ENCODE results near the gene ALX3.
"Not testable (repeated sequence)": the region's sequence is repeated elsewhere in the genome, so short reads cannot be mapped to it uniquely, and the experiment has no call there.

Gene ALX3

GRCh38 chr1:110083061-110083865 is 12.8 kb upstream of the ALX3 start:
- Mint-ChIP-seq H3K36me3 (ENCODE audit: low read depth) (no peaks in the 10 kb centered on the region), H3K27me3 (peaks cover 55% of the 10 kb centered on the region), H3K4me1 (peaks cover 14% of the 10 kb centered on the region), H3K4me3 (peak overlapping the region; percentile 79), H3K27ac (no peak overlapping the region), H3K9me3 (no peaks in the 10 kb centered on the region)
- ATAC-seq (no peak), DNase-seq (no peak)

- H3K9me3 Mint-ChIP-seq, result no peaks in the 10 kb centered on the region
These were observed 12.0 kb upstream of the ALX3 start for GRCh38 chr1:110082477-110082876.

GRCh38 chr1:110081061-110081460 is 10.6 kb upstream of the ALX3 start:
- Mint-ChIP-seq H3K9me3 (no peaks in the 10 kb centered on the region), H3K4me1 (peaks cover 14% of the 10 kb centered on the region), H3K27me3 (peaks cover 46% of the 10 kb centered on the region), H3K36me3 (ENCODE audit: low read depth) (no peaks in the 10 kb centered on the region), H3K4me3 (no peak overlapping the region), H3K27ac (no peak overlapping the region)
- DNase-seq (no peak), ATAC-seq (no peak)

More at GRCh38 chr1:110082477-110082876, 12.0 kb upstream of the ALX3 start:
- DNase-seq (no peak), ATAC-seq (no peak)
- peaks cover 53% of the 10 kb centered on the region for H3K27me3 Mint-ChIP-seq
- no peak overlapping the region for H3K27ac Mint-ChIP-seq
- H3K4me1 Mint-ChIP-seq, result peaks cover 14% of the 10 kb centered on the region
- H3K36me3 Mint-ChIP-seq (ENCODE audit: low read depth), result no peaks in the 10 kb centered on the region
- H3K4me3 Mint-ChIP-seq, result no peak overlapping the region

GRCh38 chr1:110079995-110080394 is 9.5 kb upstream of the ALX3 start:
- not testable (repeated sequence) for H3K27ac Mint-ChIP-seq; ATAC-seq; H3K4me3 Mint-ChIP-seq; H3K9me3 Mint-ChIP-seq; DNase-seq; H3K36me3 Mint-ChIP-seq (ENCODE audit: low read depth)
- H3K4me1 Mint-ChIP-seq, result peaks cover 13% of the 10 kb centered on the region
- peaks cover 36% of the 10 kb centered on the region for H3K27me3 Mint-ChIP-seq

GRCh38 chr1:110076789-110077500 is 6.5 kb upstream of the ALX3 start:
- no peaks in the 10 kb centered on the region for H3K36me3 Mint-ChIP-seq (ENCODE audit: low read depth)
- H3K4me3 Mint-ChIP-seq, result no peak overlapping the region
- no peak overlapping the region for H3K27ac Mint-ChIP-seq
- H3K9me3 Mint-ChIP-seq, result no peaks in the 10 kb centered on the region
- ATAC-seq (no peak), DNase-seq (no peak)
- no peaks in the 10 kb centered on the region for H3K4me1 Mint-ChIP-seq
- H3K27me3 Mint-ChIP-seq, result peaks cover 36% of the 10 kb centered on the region

- no peaks in the 10 kb centered on the region for H3K9me3 Mint-ChIP-seq
- H3K4me3 Mint-ChIP-seq, result no peak overlapping the region
- H3K27me3 Mint-ChIP-seq, result peaks cover 47% of the 10 kb centered on the region
- no peaks in the 10 kb centered on the region for H3K36me3 Mint-ChIP-seq (ENCODE audit: low read depth)
- DNase-seq (no peak), ATAC-seq (no peak)
- H3K4me1 Mint-ChIP-seq, result no peaks in the 10 kb centered on the region
- no peak overlapping the region for H3K27ac Mint-ChIP-seq
These were observed 3.7 kb upstream of the ALX3 start for GRCh38 chr1:110074166-110074565.

- DNase-seq (no peak), ATAC-seq (no peak)
- Mint-ChIP-seq H3K27me3 (peaks cover 67% of the 10 kb centered on the region), H3K4me1 (peaks cover 7% of the 10 kb centered on the region), H3K27ac (no peak overlapping the region), H3K36me3 (ENCODE audit: low read depth) (no peaks in the 10 kb centered on the region), H3K9me3 (no peaks in the 10 kb centered on the region), H3K4me3 (no peak overlapping the region)
These were observed 196 bp downstream of the ALX3 start for GRCh38 chr1:110070282-110070669.

- no peaks in the 10 kb centered on the region for H3K36me3 Mint-ChIP-seq (ENCODE audit: low read depth)
- no peaks in the 10 kb centered on the region for H3K9me3 Mint-ChIP-seq
- DNase-seq (no peak), ATAC-seq (peak; percentile 11)
- no peak overlapping the region for H3K4me3 Mint-ChIP-seq
- H3K27ac Mint-ChIP-seq, result no peak overlapping the region
- H3K4me1 Mint-ChIP-seq, result peaks cover 7% of the 10 kb centered on the region
- peaks cover 65% of the 10 kb centered on the region for H3K27me3 Mint-ChIP-seq
These were observed 829 bp downstream of the ALX3 start for GRCh38 chr1:110069404-110070281.

GRCh38 chr1:110068646-110069403 is 1.6 kb downstream of the ALX3 start:
- Mint-ChIP-seq H3K27me3 (peaks cover 59% of the 10 kb centered on the region), H3K4me1 (peaks cover 7% of the 10 kb centered on the region), H3K27ac (no peak overlapping the region), H3K4me3 (peak overlapping the region; percentile 45), H3K36me3 (ENCODE audit: low read depth) (peaks cover under 1% of the 10 kb centered on the region), H3K9me3 (no peaks in the 10 kb centered on the region)
- DNase-seq (peak; percentile 26), ATAC-seq (peak; percentile 8)

- peak; percentile 31 for ATAC-seq
- H3K4me1 Mint-ChIP-seq, result peaks cover 7% of the 10 kb centered on the region
- no peak for DNase-seq
- H3K27me3 Mint-ChIP-seq, result peaks cover 53% of the 10 kb centered on the region
- H3K36me3 Mint-ChIP-seq (ENCODE audit: low read depth), result peaks cover 2% of the 10 kb centered on the region
- H3K27ac Mint-ChIP-seq, result no peak overlapping the region
- peak overlapping the region; percentile 45 for H3K4me3 Mint-ChIP-seq
- H3K9me3 Mint-ChIP-seq, result no peaks in the 10 kb centered on the region
These were observed 2.4 kb downstream of the ALX3 start for GRCh38 chr1:110067893-110068645.

- H3K4me1 Mint-ChIP-seq, result peaks cover 7% of the 10 kb centered on the region
- H3K27me3 Mint-ChIP-seq, result peaks cover 48% of the 10 kb centered on the region
- no peak for ATAC-seq
- H3K4me3 Mint-ChIP-seq, result no peak overlapping the region
- H3K9me3 Mint-ChIP-seq, result no peaks in the 10 kb centered on the region
- H3K27ac Mint-ChIP-seq, result no peak overlapping the region
- peaks cover 2% of the 10 kb centered on the region for H3K36me3 Mint-ChIP-seq (ENCODE audit: low read depth)
- no peak for DNase-seq
These were observed 3.0 kb downstream of the ALX3 start for GRCh38 chr1:110067479-110067892.

GRCh38 chr1:110065841-110066240 is 4.6 kb downstream of the ALX3 start:
- no peak overlapping the region for H3K4me3 Mint-ChIP-seq
- ATAC-seq (no peak), DNase-seq (no peak)
- peaks cover 7% of the 10 kb centered on the region for H3K4me1 Mint-ChIP-seq
- no peaks in the 10 kb centered on the region for H3K9me3 Mint-ChIP-seq
- peaks cover 2% of the 10 kb centered on the region for H3K36me3 Mint-ChIP-seq (ENCODE audit: low read depth)
- H3K27me3 Mint-ChIP-seq, result peaks cover 34% of the 10 kb centered on the region
- H3K27ac Mint-ChIP-seq, result no peak overlapping the region

GRCh38 chr1:110064576-110065337 is 5.7 kb downstream of the ALX3 start:
- Mint-ChIP-seq H3K4me1 (peaks cover 7% of the 10 kb centered on the region), H3K27ac (no peak overlapping the region), H3K27me3 (peaks cover 29% of the 10 kb centered on the region), H3K36me3 (ENCODE audit: low read depth) (peaks cover 5% of the 10 kb centered on the region), H3K9me3 (no peaks in the 10 kb centered on the region), H3K4me3 (no peak overlapping the region)
- ATAC-seq (no peak), DNase-seq (no peak)
